HepG2 (cell line): Measurements from ENCODE around the gene BACH2.

Experiments
- BRD4 ChIP-seq: sonication (generic); formaldehyde crosslinking; IDR thresholded peaks from 2 replicates; pipeline ENCODE4 v1.4.0; 2020; ENCODE audit warnings: missing genetic modification reagents
- MTF1 ChIP-seq: sonication (generic); formaldehyde crosslinking; IDR thresholded peaks from 2 replicates; pipeline ENCODE4 v1.5.0; 2020; ENCODE audit warnings: missing genetic modification reagents
- NR2C2 ChIP-seq: sonication (generic); formaldehyde crosslinking; IDR thresholded peaks from 2 replicates; pipeline ENCODE4 v1.4.0; 2020; ENCODE audit warnings: missing genetic modification reagents, mild to moderate bottlenecking, moderate library complexity, borderline replicate concordance
- TBL1XR1 ChIP-seq: fragments of 150-350 bp; IDR thresholded peaks from 2 replicates; pipeline ENCODE4 v1.6.1; 2014; ENCODE audit warnings: borderline replicate concordance, low read length; ENCODE audit not compliant: partially characterized antibody
- TGIF2 ChIP-seq: IDR thresholded peaks from 2 replicates; pipeline ENCODE4 v1.6.1; 2016; ENCODE audit warnings: control low read depth, missing compliant biosample characterization

- no peak for TF ChIP-seq TBL1XR1
- no peak for TF ChIP-seq NR2C2 (CRISPR knock-in tag)
- no peak for TF ChIP-seq TGIF2 (CRISPR knock-in tag)
- no peak for TF ChIP-seq MTF1 (CRISPR knock-in tag)
- no peak for TF ChIP-seq BRD4 (CRISPR knock-in tag)
These were observed 209.4 kb downstream of the BACH2 start for GRCh38 chr6:90087106-90087833.
